ENCODE data around the gene ARIH2.
A peak's percentile ranks its signal among the peaks of the same experiment; 100 is the strongest.

ARIH2 gene

DNA sequence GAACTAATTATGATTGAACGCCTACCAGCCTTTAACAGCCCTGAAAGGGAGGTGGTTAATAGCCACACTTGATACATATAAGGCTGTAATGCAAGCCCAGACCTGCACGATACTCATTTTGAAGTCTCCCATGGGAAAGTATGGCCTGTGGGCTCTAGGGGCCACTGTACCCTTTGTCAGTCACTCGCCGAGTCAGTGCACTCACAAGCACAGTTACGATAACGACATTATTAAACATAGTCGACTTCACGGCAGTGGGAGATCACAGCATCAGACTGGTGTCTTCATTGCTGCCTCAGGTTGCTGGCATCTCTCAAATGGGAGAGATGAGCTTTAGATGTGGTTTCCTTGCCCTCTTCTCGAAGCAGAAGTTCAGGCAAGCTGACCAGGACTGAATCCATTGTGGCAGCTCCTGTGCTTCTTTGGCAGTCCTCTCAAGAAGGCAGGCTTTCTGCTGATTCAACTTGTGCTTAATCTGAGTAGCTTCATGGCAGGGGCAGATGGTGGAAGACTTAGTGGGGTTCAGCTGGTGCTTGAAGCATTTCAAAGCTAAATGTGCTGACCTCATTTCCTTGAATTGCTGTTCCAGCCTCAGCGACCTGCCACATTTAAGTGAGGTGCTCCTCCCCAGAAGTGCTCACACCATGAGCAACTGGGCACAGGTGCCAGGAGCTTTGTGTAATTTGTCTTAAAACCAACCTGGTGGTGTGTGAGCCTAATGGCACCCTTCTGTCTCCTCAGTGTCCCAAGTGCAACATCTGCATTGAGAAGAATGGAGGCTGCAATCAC is 55.6 kb downstream of the ARIH2 start:
- DNase-seq (ENCODE audit: low read depth in 2 of 2), result no peak

DNA sequence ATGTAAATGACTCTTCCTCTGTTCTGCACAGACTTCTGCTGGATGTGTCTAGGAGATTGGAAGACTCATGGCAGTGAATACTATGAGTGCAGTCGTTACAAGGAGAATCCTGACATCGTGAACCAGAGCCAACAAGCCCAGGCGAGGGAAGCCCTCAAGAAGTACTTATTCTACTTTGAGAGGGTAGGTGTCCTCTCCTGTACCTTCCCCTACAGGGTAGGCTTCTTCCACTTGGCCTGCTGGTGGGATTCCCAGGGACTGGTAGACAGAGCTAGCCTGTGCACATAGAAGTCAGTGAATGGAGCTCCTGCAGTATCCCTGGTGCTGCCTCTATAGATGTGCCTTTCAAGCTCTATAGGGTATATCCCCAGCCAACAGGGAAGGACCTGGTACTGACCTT is 60.8 kb downstream of the ARIH2 start:
- DNase-seq (ENCODE audit: low read depth in 2 of 2), result no peak

DNA sequence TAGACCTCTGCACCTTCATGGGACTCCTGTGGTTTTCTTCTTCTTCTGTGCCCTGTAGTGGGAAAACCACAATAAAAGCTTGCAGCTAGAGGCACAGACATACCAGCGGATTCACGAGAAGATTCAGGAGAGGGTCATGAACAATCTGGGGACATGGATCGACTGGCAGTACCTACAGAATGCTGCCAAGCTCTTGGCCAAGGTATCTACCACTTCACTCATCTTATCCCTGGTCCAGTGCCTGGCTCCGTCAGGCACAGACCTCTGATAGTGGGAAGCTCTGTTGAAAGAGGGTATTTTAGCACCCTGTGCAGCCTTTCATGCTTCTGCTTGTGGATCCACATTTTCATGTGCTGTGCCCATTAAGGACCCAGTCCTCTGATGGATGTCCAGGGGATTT is 61.7 kb downstream of the ARIH2 start:
- DNase-seq (ENCODE audit: low read depth in 2 of 2), result no peak

DNA sequence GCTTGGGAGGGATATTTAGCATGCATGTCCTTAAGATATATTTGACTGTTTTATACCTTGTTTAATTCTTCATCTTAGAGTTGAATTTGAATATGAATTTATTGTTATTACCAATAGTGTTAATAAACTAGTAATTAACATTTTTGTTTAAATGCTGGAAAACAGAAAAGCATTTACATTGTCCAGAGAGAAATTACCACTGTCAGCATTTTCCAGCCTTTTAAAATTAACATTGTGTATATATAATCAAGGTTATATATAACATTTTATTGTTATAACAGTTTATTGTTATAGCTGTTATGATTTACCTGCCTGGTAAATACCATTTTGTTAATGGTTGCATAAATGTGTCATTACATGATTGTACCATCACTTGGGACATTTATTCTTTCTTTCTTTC is 63.4 kb downstream of the ARIH2 start:
- no peak for DNase-seq (ENCODE audit: low read depth in 2 of 2)

DNA sequence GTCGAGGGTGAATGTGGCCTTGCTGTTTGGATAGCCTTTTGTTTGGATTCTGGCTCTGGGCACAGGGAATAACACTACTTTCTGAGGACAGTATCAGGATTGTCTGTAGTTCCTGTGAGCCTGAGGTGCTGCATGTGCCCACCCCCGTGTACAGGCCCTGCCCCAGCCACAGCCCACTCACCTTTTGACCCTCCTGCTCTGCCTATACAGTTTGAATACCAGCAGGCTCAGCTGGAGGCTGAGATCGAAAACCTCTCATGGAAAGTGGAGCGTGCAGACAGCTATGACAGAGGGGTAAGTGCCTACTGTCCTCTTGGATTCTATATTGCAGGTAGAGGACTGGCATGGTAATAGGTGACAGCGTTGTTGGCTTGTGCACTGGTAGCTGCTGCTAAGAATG is 64.0 kb downstream of the ARIH2 start:
- no peak for DNase-seq (ENCODE audit: low read depth in 2 of 2)

DNA sequence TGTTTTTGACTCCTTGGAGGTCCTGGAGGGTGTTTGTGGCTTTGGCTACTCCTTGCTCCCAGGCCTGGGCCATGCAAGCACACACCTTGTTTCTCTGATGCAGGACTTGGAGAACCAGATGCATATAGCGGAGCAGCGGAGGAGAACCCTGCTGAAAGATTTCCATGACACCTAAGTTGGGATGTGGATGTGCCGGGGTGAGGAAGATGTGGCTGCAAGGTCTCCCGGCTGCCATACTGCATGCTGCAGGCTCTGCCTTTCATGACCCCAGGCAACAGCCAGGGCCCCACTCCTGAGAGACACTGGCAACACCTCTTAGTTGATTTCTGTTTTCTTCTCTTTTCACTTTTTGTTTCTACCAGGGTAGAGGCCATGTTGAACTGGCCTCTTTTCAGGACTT is 64.5 kb downstream of the ARIH2 start:
- no peak for DNase-seq (ENCODE audit: low read depth in 2 of 2)

DNA sequence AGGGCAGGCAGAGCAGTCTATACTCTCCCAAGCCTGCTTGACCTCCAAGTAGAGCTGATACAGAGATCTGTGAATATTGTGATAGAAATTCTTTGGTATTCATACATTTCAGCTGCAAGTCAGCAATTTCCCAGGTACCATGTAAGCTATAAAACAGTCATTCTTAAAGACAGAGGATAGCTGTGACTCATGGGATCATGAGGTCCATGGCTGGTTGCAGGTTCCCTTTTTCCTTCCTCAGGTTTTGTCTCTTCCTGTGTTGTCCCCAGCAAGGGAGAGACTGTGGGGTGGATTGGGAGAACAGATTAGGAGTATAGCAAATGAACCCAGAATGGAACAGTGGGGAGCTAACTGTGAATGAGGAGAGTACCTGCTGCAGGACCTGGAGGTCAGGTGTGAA is 66.0 kb downstream of the ARIH2 start:
- DNase-seq (ENCODE audit: low read depth in 2 of 2), result no peak

DNA sequence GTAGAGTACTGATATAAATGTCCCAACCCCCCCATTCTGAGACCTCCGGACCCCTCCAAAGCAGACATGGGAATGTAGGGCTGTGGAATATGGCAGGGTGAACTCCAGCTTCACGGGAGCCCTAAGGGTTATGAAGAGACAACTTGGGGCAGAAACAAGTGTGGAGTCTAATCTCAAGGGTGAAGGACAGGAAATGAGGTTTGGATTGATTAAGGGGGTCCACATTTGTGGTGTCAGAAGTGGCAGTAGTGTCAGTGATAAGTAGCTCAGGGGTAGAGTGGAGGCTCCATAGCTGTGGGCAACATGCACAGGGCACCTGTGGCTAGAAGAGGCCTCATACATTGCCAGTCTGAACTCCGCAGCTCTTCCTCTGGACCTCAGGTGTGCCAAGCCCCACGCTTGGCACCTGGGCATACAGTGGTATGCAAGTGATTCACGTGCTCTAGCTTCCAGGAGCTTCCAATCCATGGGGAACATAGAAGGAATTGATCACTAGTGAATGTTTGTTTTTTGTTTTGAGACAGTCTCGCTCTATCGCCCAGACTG is 67.3 kb downstream of the ARIH2 start:
- DNase-seq (ENCODE audit: low read depth in 2 of 2), result no peak

DNA sequence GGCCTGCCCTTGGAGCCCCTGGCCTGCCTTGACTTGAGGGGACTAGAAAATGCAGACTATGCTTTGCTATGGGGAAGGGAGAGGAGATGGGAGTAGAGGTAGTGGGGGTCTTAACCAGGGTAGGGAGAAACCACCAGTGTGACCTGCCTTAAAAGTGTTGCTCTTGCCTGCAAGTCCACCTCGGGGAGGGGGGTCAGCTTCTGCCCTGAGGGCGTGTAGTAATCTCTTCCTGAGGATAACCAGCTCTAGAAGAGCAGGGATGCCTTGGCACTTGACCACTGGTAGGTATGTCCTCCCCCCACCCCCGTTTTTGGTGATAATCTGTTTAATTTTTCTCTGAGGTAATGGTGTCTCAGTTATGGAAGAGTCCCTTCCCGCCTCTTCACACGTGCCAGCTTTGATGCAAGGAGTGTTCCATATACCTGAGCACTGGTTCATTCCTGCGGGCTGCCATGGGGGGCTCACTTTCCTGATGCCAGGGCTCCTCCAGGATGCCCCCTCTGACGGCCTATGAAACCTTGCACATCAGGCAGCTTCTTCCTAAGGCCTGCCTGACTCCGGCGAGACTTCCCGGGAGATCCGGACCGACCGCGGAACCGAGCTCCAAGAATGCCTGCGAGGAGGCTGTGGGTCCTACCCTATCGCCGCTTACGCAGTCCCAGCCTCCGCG is 70.6 kb downstream of the ARIH2 start:
- DNase-seq (ENCODE audit: low read depth in 2 of 2), result no peak

DNA sequence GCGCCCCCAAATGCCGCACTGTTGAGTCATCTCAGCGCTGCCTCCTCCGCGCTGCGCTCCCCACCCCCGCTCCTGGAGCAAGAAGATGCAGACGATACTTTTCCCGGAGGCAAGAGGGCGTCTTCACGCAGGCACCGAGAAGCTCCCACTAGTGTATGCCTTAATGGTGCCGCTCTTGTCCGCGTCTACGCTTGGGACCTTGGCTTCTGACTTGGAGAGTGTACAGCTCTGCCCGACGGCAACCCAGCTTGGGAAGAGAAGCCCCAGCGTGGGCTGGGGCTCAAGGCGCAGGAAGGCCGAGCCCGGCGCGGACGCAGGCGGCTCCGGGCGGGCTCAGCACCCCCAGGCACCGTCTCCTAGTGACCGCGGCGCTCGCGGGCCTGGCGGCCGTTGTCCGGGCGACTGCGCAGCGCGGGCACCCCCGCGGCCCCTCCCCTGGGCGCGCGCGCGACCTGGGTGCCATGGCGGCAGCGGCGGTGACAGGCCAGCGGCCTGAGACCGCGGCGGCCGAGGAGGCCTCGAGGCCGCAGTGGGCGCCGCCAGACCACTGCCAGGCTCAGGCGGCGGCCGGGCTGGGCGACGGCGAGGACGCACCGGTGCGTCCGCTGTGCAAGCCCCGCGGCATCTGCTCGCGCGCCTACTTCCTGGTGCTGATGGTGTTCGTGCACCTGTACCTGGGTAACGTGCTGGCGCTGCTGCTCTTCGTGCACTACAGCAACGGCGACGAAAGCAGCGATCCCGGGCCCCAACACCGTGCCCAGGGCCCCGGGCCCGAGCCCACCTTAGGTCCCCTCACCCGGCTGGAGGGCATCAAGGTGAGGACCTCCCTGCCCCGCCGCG is 71.4 kb downstream of the ARIH2 start, which contains the start of gene P4HTM:
TSS of gene P4HTM (plus strand) at position 446 of the 840 bp plus-strand sequence. CDS start at position 462, 16 bp downstream.
- DNase-seq (ENCODE audit: low read depth in 2 of 2), result peak; percentile 66 to 81

DNA sequence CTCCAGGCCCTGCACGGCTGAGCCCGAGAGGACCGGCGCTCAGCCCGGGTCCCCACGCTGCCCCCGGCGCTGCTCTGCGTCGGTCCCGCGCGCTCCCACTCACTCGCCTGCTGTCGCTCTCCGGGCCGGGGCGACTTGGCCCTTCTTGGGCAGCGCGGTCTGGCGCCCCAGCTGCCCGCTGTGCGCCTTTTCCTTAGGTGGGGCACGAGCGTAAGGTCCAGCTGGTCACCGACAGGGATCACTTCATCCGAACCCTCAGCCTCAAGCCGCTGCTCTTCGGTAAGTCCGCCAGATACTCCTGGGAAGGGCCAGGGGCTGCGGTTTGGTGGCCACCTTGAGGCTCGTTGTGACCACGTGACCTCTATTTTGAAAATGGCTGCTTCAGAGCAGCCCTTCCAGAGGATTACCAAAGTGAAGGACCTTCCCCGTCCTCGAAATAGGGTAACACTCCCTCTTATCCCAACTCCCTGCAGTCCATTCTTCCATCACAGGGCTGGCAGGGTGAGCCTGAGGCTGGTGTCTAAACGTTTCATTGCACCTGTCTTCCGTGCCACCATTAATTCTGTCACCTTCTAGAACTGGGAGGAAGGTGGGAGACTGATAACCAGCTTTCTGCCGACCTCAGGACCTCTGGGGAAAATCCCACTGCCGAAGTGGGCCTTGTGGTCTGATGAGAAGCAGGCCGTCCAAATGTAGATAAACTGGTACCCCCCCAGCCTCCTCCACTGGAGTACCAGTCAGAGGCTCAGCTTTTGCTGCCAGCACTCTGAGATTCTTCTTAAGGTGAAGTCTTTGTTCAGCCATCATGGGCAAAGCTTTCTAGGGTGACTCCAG is 72.2 kb downstream of the ARIH2 start:
- DNase-seq (ENCODE audit: low read depth in 2 of 2), result no peak

DNA sequence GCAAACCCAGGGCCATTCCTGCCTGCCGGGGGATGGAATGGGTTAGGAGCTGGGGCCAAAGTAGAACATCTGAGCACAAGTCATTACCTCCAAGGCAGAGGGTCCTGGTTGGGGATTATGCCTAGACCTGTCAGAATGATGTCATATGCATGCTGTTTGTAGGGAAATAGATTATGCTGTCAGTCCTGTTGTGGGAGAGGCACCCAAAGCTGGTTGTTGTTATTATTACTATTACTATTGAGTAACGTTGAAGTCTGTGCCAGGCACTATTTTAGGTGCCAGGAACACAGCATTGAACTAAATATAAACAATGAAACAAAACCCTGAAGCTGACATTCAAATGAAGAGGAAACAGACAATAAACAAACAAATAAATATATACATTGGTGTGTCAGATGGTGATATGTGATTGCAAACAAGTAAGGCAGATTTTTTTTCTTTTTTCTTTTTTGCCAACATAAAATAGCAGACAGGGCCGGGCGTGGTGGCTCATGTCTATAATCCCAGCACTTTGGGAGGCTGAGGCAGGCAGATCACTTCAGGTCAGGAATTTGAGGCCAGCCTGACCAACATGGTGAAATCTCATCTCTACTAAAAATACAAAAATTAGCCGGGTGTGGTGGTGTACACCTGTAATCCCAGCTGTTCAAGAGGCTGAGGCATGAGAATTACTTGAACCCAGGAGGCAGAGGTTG is 73.4 kb downstream of the ARIH2 start:
- DNase-seq (ENCODE audit: low read depth in 2 of 2), result no peak

DNA sequence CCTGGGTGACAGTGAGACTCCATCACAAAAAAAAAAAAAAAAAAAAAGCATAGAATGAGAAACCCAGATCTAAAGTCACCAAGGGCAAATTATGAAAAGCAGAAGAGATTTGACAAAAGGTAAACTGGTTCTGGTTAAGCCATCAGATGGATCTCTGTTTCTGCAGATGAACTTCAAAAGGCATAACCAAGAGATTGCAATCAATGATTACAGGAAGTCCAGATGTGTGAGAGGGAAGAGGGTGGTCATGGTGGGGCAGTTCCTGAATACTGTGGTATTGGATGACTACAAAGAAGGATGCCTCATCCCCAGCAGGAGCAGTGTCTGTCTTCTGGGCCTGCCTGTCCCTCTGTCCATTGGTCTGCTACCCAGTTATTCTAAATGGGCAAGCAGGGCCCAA is 75.2 kb downstream of the ARIH2 start:
- no peak for DNase-seq (ENCODE audit: low read depth in 2 of 2)

DNA sequence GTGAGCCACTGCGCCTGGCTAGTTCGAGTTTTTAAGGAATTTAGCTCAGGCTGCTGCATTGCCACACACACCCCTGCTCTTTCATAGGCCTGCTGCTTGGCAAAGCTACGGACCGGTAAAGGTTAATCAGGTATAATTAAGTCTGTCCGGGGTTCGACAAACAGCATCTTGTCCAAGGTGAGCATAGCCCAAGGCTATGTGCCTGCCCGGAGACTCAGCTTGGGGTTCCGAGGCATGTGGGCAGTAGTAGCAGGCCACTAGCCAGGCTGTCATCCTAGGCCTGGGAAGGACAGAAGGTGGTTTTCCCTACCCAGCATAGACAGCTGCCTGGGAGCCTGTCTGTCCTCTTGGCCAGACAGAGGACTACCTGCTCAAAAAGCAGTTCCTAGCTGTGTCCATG is 78.0 kb downstream of the ARIH2 start:
- DNase-seq (ENCODE audit: low read depth in 2 of 2), result no peak

DNA sequence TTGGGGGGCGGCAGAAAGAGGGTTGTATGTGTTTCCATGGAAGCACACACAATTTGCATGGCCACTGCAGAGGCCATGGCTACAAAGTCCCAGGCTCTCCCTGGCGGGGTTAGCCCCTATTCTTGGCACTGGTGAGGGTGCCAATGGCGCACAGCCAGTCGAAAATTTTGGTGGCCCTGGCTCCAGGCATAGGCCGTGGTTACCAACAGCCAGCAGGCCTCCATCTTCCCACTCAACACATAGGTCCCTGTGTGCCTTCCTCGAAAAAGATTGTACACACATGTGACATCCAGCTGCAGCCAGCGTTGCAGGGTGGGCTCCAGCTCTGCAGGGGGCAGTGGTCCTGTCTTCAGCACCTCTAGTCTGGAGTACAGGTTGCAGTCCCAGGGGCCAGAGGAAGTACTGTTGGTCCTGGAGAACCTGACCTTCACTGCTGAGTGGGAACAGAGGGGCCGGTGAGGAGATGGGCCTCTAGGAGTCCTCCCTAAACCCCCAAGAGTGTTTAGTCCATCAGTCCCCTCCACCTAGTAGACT is 78.5 kb downstream of the ARIH2 start:
- no peak for DNase-seq (ENCODE audit: low read depth in 2 of 2)

DNA sequence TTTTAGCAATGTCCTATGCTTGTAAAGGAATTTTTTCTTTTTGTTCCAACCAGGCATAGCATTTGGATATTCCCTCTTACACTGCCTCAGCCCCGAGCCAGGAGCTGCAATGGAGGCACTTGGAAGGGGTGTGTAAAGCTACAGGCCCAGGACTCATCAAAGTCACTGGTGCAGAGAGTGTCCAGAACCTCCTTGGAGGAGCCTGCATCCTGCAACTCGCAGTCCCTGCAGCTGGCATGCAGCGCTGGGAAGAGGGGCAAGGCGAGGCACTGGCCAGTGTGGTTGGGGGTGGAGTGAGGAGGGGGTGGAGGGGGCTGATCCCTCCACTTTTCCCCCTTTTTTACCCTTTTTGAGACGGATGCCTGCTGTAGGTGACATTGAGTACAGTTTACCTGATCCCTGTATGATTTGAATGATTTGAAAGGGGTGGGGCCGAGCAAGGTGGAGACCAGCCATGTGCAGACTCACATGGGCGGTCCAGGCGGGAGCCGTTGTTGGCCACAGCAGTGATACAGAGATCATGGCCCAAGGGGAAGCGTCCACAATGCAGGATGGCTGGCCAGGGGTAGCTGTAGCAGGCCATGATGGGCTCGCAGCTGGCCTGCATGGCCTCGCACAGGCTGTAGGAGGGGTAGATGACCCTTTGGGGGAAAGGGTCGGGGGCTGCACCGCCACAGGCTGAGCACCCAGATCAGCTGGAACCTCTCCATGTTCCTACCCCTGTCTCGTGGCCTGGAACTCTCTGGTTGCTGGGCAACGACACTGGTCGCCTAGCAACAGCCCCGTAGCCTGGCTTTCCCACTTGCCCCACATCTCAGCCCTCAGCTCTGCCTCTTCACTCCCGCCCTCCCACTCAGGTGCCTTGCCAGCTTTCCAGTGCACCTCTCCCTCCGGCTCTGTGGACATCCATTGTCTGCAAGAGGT is 79.3 kb downstream of the ARIH2 start:
- no peak for DNase-seq (ENCODE audit: low read depth in 2 of 2)

DNA sequence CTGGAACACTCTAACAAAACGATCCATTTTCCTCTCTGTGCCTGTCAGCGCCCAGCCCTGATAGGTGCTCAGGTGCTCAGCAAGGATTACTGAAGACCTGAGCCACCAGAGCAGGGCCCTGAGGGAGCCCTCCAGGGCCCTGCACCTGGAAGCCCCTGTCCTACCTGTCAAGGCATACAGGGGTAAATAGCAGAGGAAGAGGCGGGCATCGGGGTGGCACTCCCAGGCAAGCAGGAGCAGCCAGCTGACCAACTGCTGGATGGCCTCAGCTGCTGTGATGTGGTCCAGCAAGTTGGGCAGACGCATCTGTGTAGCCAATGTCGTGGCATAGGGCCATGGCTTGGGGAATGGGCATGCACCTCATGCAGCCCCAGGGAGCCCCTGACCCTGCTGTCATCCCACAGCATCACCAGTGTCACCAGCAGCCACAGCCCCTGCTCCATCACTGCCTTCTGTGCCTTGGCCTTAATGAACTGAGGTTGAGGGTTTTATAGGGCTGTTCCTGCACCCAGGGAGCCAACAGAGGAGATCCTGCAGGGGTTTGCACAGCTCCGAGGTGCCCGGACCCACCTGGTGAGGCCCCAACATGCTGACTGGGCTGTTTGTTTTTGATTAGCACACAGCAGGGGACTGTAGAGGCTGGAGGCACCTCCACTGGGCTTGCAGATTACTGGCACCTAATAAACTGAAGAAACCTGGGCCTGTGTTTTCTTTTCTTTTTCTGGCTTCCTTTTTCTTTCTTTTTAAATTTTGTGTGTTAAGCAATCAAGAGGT is 80.6 kb downstream of the ARIH2 start:
- no peak for DNase-seq (ENCODE audit: low read depth in 2 of 2)

DNA sequence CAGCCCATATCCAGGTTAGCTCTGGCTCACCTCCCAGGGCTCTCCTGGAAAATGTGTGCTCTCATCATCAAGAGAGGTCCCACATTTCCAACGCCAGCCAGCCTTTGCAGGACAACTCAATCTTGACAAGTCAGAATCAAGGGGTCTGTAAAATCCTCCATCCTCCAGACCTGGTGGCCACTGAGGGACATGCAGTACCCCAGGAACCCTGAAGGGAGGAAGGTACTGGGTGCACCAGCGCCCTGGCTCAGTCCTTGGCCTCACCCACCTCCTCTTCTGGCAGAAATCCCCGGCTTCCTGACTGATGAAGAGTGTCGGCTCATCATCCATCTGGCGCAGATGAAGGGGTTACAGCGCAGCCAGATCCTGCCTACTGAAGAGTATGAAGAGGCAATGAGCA is 82.5 kb downstream of the ARIH2 start:
- no peak for DNase-seq (ENCODE audit: low read depth in 2 of 2)
